Lower leg skin (tissue), 3 donors: ENCODE results near the gene POLA1.

ENCODE experiments used
- CTCF ChIP-seq, 3 donors: fragments of 450-650 bp; IDR thresholded peaks; one replicate each; pipeline ENCODE4 v1.5.1; 2016; ENCODE audit warnings: antibody characterized with exemption in 3 of 3, mild to moderate bottlenecking in 3 of 3, moderate library complexity in 2 of 3
- POLR2A ChIP-seq, 2 donors: fragments of 450-650 bp; IDR thresholded peaks; one replicate each; pipeline ENCODE4 v1.6.1; 2016 to 2017; ENCODE audit warnings: antibody characterized with exemption in 2 of 2, mild to moderate bottlenecking in 1 of 2, moderate library complexity in 1 of 2

DNA sequence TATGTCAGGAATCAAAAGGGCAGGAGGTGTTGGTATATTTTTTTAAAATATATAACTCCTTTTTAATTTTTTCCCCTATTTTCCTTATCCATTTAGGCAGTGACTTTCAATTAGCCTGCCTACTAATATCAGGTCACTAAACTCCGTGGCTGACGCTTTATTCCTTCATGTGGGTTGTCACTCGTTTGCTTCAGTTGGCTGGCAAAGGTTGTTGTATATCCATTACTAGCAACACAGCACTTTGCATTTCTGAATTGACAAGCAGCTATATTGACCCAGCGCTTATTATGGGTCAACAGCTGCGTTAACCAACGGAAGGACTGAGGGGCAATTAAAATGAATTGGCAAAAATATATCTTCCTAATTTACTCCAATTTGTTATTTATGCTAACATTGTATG lies 234.4 kb downstream of the POLA1 start:
- no peak for TF ChIP-seq CTCF (IDR thresholded peaks at IDR 0.05)
- TF ChIP-seq POLR2A (IDR thresholded peaks at IDR 0.05): no peak
